Esophagus (tissue), 2 donors: ENCODE measurements around the gene PPP1R14D. TPM values are rescaled to one million over a fixed set of nuclear protein-coding genes. Genes with fewer than 3 reads are reported as not detected.

Experiments
- H3K27ac ChIP-seq, 2 donors: one replicate each; pipeline ENCODE4 v1.5.1; 2013; ENCODE audit warnings: low read depth in 2 of 2, mild to moderate bottlenecking in 2 of 2, inconsistent platforms in 1 of 2, low read length in 1 of 2, moderate library complexity in 1 of 2
- H3K27me3 ChIP-seq, 2 donors: one replicate each; pipeline ENCODE4 v1.6.1; 2013; ENCODE audit warnings: low read length in 2 of 2, control low read depth in 1 of 2, mild to moderate bottlenecking in 1 of 2; ENCODE audit not compliant: insufficient read depth in 2 of 2, control insufficient read depth in 1 of 2
- H3K36me3 ChIP-seq, 2 donors: one replicate each; pipeline ENCODE4 v1.6.1; 2013; ENCODE audit warnings: low read length in 1 of 2; ENCODE audit not compliant: control insufficient read depth in 2 of 2, insufficient read depth in 2 of 2
- H3K4me1 ChIP-seq, 2 donors: one replicate each; pipeline ENCODE4 v1.6.1; 2013; ENCODE audit warnings: low read length in 1 of 2; ENCODE audit not compliant: control insufficient read depth in 2 of 2, insufficient read depth in 2 of 2
- H3K4me3 ChIP-seq, 2 donors: one replicate each; pipeline ENCODE4 v1.5.1; 2013; ENCODE audit warnings: low read length in 2 of 2, mild to moderate bottlenecking in 2 of 2, low read depth in 1 of 2, moderate library complexity in 1 of 2
- H3K9me3 ChIP-seq, 2 donors: one replicate each; pipeline ENCODE4 v1.6.1; 2013; ENCODE audit warnings: mild to moderate bottlenecking in 2 of 2, low read depth in 1 of 2, low read length in 1 of 2, moderate library complexity in 1 of 2; ENCODE audit not compliant: control insufficient read depth in 2 of 2, insufficient read depth in 1 of 2
- WGBS, 2 donors: extraction: QIAGEN DNeasy Blood & Tissue Kit; methylation state at CpG; one replicate each; pipeline ENCODE4 v1.1.7; 2013; 5-methylcytosine and 5-hydroxymethylcytosine counted together
- polyA plus RNA-seq, 2 donors: library from polyadenylated mRNA; stranded (reverse); fragments of 200-250 nt; gene quantifications; one replicate each; pipeline ENCODE4 v1.2.3, GENCODE V29; 2013
- donor health status: healthy with polysubstance abuse.
- donor health status: Bipolar disorder and iron deficiency.

Gene PPP1R14D
- polyA plus RNA-seq, 2 donors, result 0.21 to 0.37 TPM

DNA sequence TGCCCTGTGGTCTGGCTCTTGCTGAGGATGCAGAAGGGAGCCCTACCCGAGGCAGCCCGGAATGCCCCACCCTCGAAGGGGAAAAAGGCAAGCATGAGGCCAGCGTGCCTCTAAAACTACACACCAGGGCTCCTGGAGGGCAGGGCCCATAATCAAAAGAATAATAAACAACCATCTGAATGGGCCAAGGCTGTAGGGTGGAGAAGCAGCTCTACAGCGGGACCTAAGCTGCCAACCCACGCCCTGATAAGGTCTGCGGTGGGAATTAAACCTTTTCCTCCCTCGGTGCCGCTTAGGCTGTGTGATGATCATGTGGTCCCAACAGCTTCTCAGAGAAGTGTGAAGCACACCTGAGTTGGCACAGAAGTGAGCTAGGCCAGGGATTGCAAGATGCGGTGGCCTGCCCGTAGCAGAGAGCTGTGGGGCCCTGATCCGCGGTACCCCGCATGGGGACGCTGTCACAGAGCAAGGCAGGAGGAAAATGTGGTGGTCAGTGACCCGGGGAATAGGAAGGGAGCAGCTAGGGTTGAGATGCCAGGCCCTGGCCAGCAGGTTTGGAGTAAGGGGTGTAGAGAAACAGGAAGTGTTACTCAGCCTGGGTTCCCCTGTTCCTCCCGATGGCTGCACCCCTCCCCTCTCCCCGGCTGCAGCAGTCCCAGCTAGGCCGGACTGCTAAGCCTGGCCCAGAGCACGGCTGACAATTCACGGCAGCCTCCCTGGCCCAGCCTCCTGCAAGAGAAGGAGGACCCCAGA, 59.8 kb downstream of the PPP1R14D start:
- no peaks in the 10 kb centered on the region for H3K27me3 ChIP-seq
- WGBS, 2 donors, result 42 to 45% methylated on average over 21 of the region's 21 CpGs
- peak overlapping the region; percentile 98 for H3K27ac ChIP-seq
- H3K4me1 ChIP-seq, result peaks cover 12 to 57% of the 10 kb centered on the region in 2 donors
- H3K4me3 ChIP-seq, result peak overlapping the region; percentile 2 to 17
- H3K9me3 ChIP-seq, result peaks cover 0 to 2% of the 10 kb centered on the region in 2 donors
- peaks cover 8 to 32% of the 10 kb centered on the region in 2 donors for H3K36me3 ChIP-seq

DNA sequence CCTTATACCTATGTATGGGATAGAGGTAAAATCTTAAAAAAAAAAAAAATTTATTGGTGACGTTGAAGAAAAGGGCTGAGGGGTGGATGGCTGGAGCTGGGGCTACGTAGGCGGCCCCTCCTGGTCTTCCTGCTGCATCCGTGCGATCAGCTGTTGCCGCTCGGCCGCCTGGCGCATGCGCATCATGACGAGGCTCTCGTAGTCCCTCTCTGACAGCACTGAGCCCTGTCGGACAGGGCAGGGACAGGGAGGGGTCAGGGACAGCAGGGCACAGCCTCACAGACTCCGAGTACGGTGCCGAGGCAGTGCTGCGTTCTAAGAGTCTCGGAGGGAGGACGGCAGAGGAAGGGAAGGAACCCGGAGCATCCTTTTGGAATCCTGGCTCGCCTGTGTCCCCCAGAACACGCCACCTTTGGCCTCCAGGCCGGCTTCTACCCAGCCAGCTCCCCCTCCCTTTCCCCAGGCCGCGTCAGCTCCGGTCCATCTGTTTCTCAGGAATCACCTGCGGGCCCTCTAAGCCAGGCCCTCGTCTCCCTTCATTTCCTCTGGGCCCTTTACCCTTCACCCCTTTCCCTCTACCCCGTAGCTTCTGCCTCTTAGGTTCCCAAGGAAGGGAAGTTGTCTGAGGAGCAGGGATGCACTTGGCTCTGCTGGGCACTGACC, 60.5 kb downstream of the PPP1R14D start:
- Histone ChIP-seq H3K4me1 (peaks cover 14 to 63% of the 10 kb centered on the region in 2 donors), H3K27me3 (no peaks in the 10 kb centered on the region), H3K27ac (peak overlapping the region; percentile 98), H3K4me3 (peak overlapping the region in 1 of 2 donors; percentile 17), H3K9me3 (no peaks in the 10 kb centered on the region), H3K36me3 (peaks cover 4 to 26% of the 10 kb centered on the region in 2 donors)
- 83 to 85% methylated on average over 29 of the region's 29 CpGs for WGBS, 2 donors

GRCh38 chr15:40766906-40767837, 61.3 kb downstream of the PPP1R14D start:
- 72 to 78% methylated on average over 32 of the region's 32 CpGs for WGBS, 2 donors
- H3K36me3 ChIP-seq, result peaks cover 4 to 22% of the 10 kb centered on the region in 2 donors
- no peaks in the 10 kb centered on the region for H3K27me3 ChIP-seq
- peak overlapping the region; percentile 90 to 98 for H3K27ac ChIP-seq
- peaks cover 14 to 60% of the 10 kb centered on the region in 2 donors for H3K4me1 ChIP-seq
- no peaks in the 10 kb centered on the region for H3K9me3 ChIP-seq
- peak overlapping the region; percentile 25 to 44 for H3K4me3 ChIP-seq

GRCh38 chr15:40766194-40766815, 62.2 kb downstream of the PPP1R14D start:
- Histone ChIP-seq H3K36me3 (peaks cover 0 to 19% of the 10 kb centered on the region in 2 donors), H3K9me3 (no peaks in the 10 kb centered on the region), H3K27ac (peak overlapping the region; percentile 87 to 90), H3K4me3 (peak overlapping the region; percentile 25 to 44), H3K4me1 (peaks cover 14 to 59% of the 10 kb centered on the region in 2 donors), H3K27me3 (no peaks in the 10 kb centered on the region)
- 54 to 68% methylated on average over 7 of the region's 7 CpGs for WGBS, 2 donors

Other genes starting within 250 kb of the PPP1R14D start
- 1 to 10 TPM; 1.8 to 2.6 TPM for gene KNL1, start 234.5 kb downstream of the PPP1R14D start, polyA plus RNA-seq
- gene RAD51, start 133.5 kb downstream of the PPP1R14D start, polyA plus RNA-seq, result 1 to 10 TPM; 2.5 to 5.9 TPM
- 10 to 100 TPM; 18.0 to 21.6 TPM for gene RMDN3, start 73.5 kb downstream of the PPP1R14D start, polyA plus RNA-seq
- 10 to 100 TPM; 42.9 to 87.9 TPM for gene GCHFR, start 64.6 kb downstream of the PPP1R14D start, polyA plus RNA-seq
- gene C15orf62, start 58.7 kb downstream of the PPP1R14D start, polyA plus RNA-seq, result 10 to 100 TPM; 21.3 to 71.9 TPM
- 10 to 100 TPM; 22.5 to 45.5 TPM for gene ZFYVE19, start 21.6 kb downstream of the PPP1R14D start, polyA plus RNA-seq
- 10 to 100 TPM; 51.3 to 88.1 TPM for gene DNAJC17, start 21.2 kb downstream of the PPP1R14D start, polyA plus RNA-seq
- 100 to 1,000 TPM; 161 to 191 TPM for gene SPINT1, start 15.3 kb upstream of the PPP1R14D start, polyA plus RNA-seq
- gene RHOV, start 45.5 kb upstream of the PPP1R14D start, polyA plus RNA-seq, result 100 to 1,000 TPM; 137 to 138 TPM
- 1 to 10 TPM; 6.8 to 7.6 TPM for gene VPS18, start 65.7 kb upstream of the PPP1R14D start, polyA plus RNA-seq
- 1 to 10 TPM; 1.8 to 1.9 TPM for gene DLL4, start 100.6 kb upstream of the PPP1R14D start, polyA plus RNA-seq
- 10 to 100 TPM; 21.1 to 70.9 TPM for gene CHAC1, start 124.8 kb upstream of the PPP1R14D start, polyA plus RNA-seq